ENCODE data around the gene LGSN.

Gene LGSN

DNA sequence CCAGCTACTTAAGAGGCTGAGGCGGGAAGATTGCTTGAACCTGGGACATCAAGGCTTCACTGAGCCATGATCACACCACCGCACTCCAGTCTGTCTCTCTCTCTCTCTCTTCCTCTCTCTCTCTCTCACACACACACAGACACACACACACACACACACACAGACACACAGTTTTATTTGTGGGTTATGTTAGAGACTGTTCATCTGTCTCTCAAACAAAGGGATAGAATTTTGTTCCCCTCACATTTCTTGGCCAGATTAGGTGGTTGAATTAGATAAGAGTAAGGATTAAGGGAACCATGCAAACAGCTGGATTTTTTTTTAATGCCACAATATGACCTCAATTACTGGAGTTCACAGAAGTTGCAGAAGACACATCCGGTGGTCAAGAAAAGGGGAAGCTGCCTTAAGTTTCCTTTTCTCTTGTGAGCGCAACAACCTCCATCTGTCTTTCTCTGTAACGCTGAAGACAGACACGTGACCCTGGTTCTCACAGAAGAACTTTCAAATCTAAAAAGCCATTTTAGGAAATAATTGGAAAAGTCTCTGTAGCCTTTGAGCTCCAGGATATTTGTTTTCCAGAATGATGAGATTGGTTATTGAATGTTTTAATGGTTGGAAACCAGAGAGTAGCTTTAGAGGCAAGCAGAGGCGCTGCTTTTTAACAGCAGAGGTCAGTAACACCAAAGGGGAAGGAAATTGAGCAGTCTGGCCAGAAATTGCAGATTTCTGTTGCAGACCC is 32.9 kb upstream of the LGSN start:
- no peaks in the 10 kb centered on the region for H3K9me3 ChIP-seq
- no peaks in the 10 kb centered on the region for H3K36me3 ChIP-seq
- TF ChIP-seq, protein P1, sequence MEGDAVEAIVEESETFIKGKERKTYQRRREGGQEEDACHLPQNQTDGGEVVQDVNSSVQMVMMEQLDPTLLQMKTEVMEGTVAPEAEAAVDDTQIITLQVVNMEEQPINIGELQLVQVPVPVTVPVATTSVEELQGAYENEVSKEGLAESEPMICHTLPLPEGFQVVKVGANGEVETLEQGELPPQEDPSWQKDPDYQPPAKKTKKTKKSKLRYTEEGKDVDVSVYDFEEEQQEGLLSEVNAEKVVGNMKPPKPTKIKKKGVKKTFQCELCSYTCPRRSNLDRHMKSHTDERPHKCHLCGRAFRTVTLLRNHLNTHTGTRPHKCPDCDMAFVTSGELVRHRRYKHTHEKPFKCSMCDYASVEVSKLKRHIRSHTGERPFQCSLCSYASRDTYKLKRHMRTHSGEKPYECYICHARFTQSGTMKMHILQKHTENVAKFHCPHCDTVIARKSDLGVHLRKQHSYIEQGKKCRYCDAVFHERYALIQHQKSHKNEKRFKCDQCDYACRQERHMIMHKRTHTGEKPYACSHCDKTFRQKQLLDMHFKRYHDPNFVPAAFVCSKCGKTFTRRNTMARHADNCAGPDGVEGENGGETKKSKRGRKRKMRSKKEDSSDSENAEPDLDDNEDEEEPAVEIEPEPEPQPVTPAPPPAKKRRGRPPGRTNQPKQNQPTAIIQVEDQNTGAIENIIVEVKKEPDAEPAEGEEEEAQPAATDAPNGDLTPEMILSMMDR (IDR thresholded peaks at IDR 0.05): peak; percentile 80
- peaks cover 54 to 59% of the 10 kb centered on the region in 2 experiments for H3K4me1 ChIP-seq (ENCODE audit: control insufficient read depth in 1 of 2, insufficient read depth in 1 of 2, low read depth in 1 of 2, low read length in 1 of 2)
- H3K27ac ChIP-seq: peak overlapping the region; percentile 92
- peak overlapping the region; percentile 55 to 58 for H3K4me3 ChIP-seq (ENCODE audit: low read depth in 1 of 2, low read length in 1 of 2)
- no peaks in the 10 kb centered on the region for H3K27me3 ChIP-seq

GRCh38 chr6:63352069-63352543 is 32.3 kb upstream of the LGSN start:
- Histone ChIP-seq H3K4me3 (ENCODE audit: low read depth in 1 of 2, low read length in 1 of 2) (peak overlapping the region; percentile 55 to 58), H3K27me3 (no peaks in the 10 kb centered on the region), H3K4me1 (ENCODE audit: control insufficient read depth in 1 of 2, insufficient read depth in 1 of 2, low read depth in 1 of 2, low read length in 1 of 2) (peaks cover 54 to 59% of the 10 kb centered on the region in 2 experiments), H3K36me3 (no peaks in the 10 kb centered on the region), H3K9me3 (no peaks in the 10 kb centered on the region), H3K27ac (peak overlapping the region; percentile 92)
- TF ChIP-seq, protein P1 (IDR thresholded peaks at IDR 0.05): no peak

- Histone ChIP-seq H3K36me3 (no peaks in the 10 kb centered on the region), H3K27me3 (no peaks in the 10 kb centered on the region), H3K4me1 (ENCODE audit: control insufficient read depth in 1 of 2, insufficient read depth in 1 of 2, low read depth in 1 of 2, low read length in 1 of 2) (peaks cover 36 to 39% of the 10 kb centered on the region in 2 experiments), H3K27ac (no peak overlapping the region), H3K9me3 (no peaks in the 10 kb centered on the region), H3K4me3 (ENCODE audit: low read depth in 1 of 2, low read length in 1 of 2) (no peak overlapping the region)
- TF ChIP-seq, protein P1 (IDR thresholded peaks at IDR 0.05): no peak
Measured at GRCh38 chr6:63349401-63349800, 29.6 kb upstream of the LGSN start.

DNA sequence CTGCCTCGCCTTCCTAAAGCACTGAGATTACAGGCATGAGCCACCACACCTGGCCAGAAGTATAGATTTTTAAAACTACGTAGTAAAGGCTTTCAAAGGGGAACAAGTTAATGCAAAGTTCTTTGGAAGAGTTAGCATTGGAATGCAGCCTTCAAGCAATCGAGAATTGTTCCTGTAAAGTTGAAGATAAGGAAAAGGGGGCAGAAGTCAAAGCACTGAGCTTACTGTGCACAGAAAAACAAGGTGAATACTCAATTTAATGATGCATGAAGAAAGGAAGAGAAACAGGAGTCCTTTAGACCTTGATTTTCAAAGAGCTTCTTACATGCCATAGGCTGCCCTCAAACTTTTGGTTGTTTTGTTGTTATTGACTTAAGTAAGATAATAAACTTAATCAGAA is 29.1 kb upstream of the LGSN start:
- Histone ChIP-seq H3K27me3 (no peaks in the 10 kb centered on the region), H3K4me1 (ENCODE audit: control insufficient read depth in 1 of 2, insufficient read depth in 1 of 2, low read depth in 1 of 2, low read length in 1 of 2) (peaks cover 30 to 33% of the 10 kb centered on the region in 2 experiments), H3K36me3 (no peaks in the 10 kb centered on the region), H3K27ac (no peak overlapping the region), H3K4me3 (ENCODE audit: low read depth in 1 of 2, low read length in 1 of 2) (no peak overlapping the region), H3K9me3 (no peaks in the 10 kb centered on the region)
- TF ChIP-seq, protein P1 (IDR thresholded peaks at IDR 0.05): no peak

GRCh38 chr6:63347599-63347998 is 27.8 kb upstream of the LGSN start:
- Histone ChIP-seq H3K36me3 (no peaks in the 10 kb centered on the region), H3K27ac (no peak overlapping the region), H3K9me3 (no peaks in the 10 kb centered on the region), H3K4me3 (ENCODE audit: low read depth in 1 of 2, low read length in 1 of 2) (no peak overlapping the region), H3K4me1 (ENCODE audit: control insufficient read depth in 1 of 2, insufficient read depth in 1 of 2, low read depth in 1 of 2, low read length in 1 of 2) (peaks cover 20 to 23% of the 10 kb centered on the region in 2 experiments), H3K27me3 (no peaks in the 10 kb centered on the region)
- TF ChIP-seq, protein P1 (IDR thresholded peaks at IDR 0.05): no peak

Measured in neutrophil (primary cell).